Measurements from ENCODE around the gene NIPAL3.
"Not testable (repeated sequence)": the region's sequence is repeated elsewhere in the genome, so short reads cannot be mapped to it uniquely, and the experiment has no call there.

The NIPAL3 gene

GRCh38 chr1:24463776-24464735 lies 48.5 kb downstream of the NIPAL3 start:
- no peak for DNase-seq

- no peak for DNase-seq
Observed at GRCh38 chr1:24465099-24465498, 49.5 kb downstream of the NIPAL3 start.

GRCh38 chr1:24465638-24466037 lies 50.0 kb downstream of the NIPAL3 start:
- no peak for DNase-seq

- DNase-seq, result peak; percentile 33
Observed at GRCh38 chr1:24468685-24469316, 53.2 kb downstream of the NIPAL3 start.

GRCh38 chr1:24470592-24470991 lies 55.0 kb downstream of the NIPAL3 start:
- DNase-seq, result no peak

GRCh38 chr1:24472527-24473251 lies 57.1 kb downstream of the NIPAL3 start:
- no peak for DNase-seq

GRCh38 chr1:24474193-24474592 lies 58.6 kb downstream of the NIPAL3 start:
- no peak for DNase-seq

- DNase-seq, result no peak
Observed at GRCh38 chr1:24475700-24476099, 60.1 kb downstream of the NIPAL3 start.

- no peak for DNase-seq
Observed at GRCh38 chr1:24476571-24476970, 61.0 kb downstream of the NIPAL3 start.

GRCh38 chr1:24477309-24477708 lies 61.7 kb downstream of the NIPAL3 start:
- no peak for DNase-seq

GRCh38 chr1:24481101-24481500 lies 65.5 kb downstream of the NIPAL3 start:
- no peak for DNase-seq

GRCh38 chr1:24481843-24482610 lies 66.4 kb downstream of the NIPAL3 start:
- DNase-seq, result no peak

GRCh38 chr1:24483441-24483840 lies 67.8 kb downstream of the NIPAL3 start:
- no peak for DNase-seq

GRCh38 chr1:24484199-24484598 lies 68.6 kb downstream of the NIPAL3 start:
- DNase-seq, result no peak

GRCh38 chr1:24486331-24487065 lies 70.9 kb downstream of the NIPAL3 start:
- no peak for DNase-seq

- DNase-seq, result no peak
Observed at GRCh38 chr1:24487455-24487854, 71.9 kb downstream of the NIPAL3 start.

- DNase-seq, result not testable (repeated sequence)
Observed at GRCh38 chr1:24488159-24488558, 72.6 kb downstream of the NIPAL3 start.

GRCh38 chr1:24489674-24490073 lies 74.1 kb downstream of the NIPAL3 start:
- no peak for DNase-seq

GRCh38 chr1:24490101-24490781 lies 74.6 kb downstream of the NIPAL3 start:
- no peak for DNase-seq

GRCh38 chr1:24491577-24492360 lies 76.2 kb downstream of the NIPAL3 start:
- DNase-seq, result no peak
